GM12801 (cell line): ENCODE data around the gene FRMD5.

Source experiments
- CTCF ChIP-seq: IDR thresholded peaks from one replicate; pipeline ENCODE4 v1.5.1; 2011; ENCODE audit warnings: control low read depth; ENCODE audit not compliant: insufficient read length; ENCODE audit errors: extremely low read depth

Gene FRMD5

GRCh38 chr15:44045217-44045616, 149.9 kb downstream of the FRMD5 start:
- no peak for TF ChIP-seq CTCF

GRCh38 chr15:44038755-44039191, 156.3 kb downstream of the FRMD5 start:
- TF ChIP-seq CTCF: no peak

GRCh38 chr15:44035781-44036699, 159.0 kb downstream of the FRMD5 start:
- TF ChIP-seq CTCF: no peak

GRCh38 chr15:44034933-44035624, 160.0 kb downstream of the FRMD5 start:
- no peak for TF ChIP-seq CTCF

- no peak for TF ChIP-seq CTCF
Measured at GRCh38 chr15:44034334-44034733, 160.7 kb downstream of the FRMD5 start.

- TF ChIP-seq CTCF: no peak
Measured at GRCh38 chr15:44033894-44034293, 161.2 kb downstream of the FRMD5 start.

- TF ChIP-seq CTCF: no peak
Measured at GRCh38 chr15:44029940-44030568, 165.0 kb downstream of the FRMD5 start.
